Neural crest cell (in vitro differentiated cells): ENCODE data around the gene SSTR4. TPM values are rescaled to one million over a fixed set of nuclear protein-coding genes. Genes with fewer than 3 reads are reported as not detected.

Experiments used
- DNase-seq: peaks from one replicate; pipeline ENCODE4 v3.0.0; 2021; ENCODE audit warnings: low read depth, mixed read lengths, low spot score
- H3K27ac Mint-ChIP-seq: one replicate; pipeline ENCODE4 v1.8.0; 2021; ENCODE audit warnings: mild to moderate bottlenecking, mixed read lengths; ENCODE audit not compliant: unreplicated experiment
- H3K27me3 Mint-ChIP-seq: 2 replicates; pipeline ENCODE4 v1.8.0; 2021; ENCODE audit warnings: low read depth, mild to moderate bottlenecking, mixed read lengths
- H3K36me3 Mint-ChIP-seq: 2 replicates; pipeline ENCODE4 v1.8.0; 2021; ENCODE audit warnings: low read depth, mild to moderate bottlenecking, mixed read lengths
- H3K4me1 Mint-ChIP-seq: 2 replicates; pipeline ENCODE4 v1.8.0; 2021; ENCODE audit warnings: mixed read lengths
- H3K4me3 Mint-ChIP-seq: one replicate; pipeline ENCODE4 v1.8.0; 2021; ENCODE audit warnings: mild to moderate bottlenecking, mixed read lengths
- H3K9me3 Mint-ChIP-seq: 2 replicates; pipeline ENCODE4 v1.8.0; 2021; ENCODE audit warnings: mixed read lengths
- CTCF ChIP-seq: fragments of 200-600 bp; sonication (generic); conservative IDR thresholded peaks from 2 replicates; pipeline ENCODE4 v1.5.0; 2021; ENCODE audit warnings: antibody characterized with exemption, mild to moderate bottlenecking
- total RNA-seq: library from RNA; stranded (reverse); gene quantifications from 2 replicates; pipeline ENCODE4 v1.2.1, GENCODE V29; 2021

Gene SSTR4
- total RNA-seq, 1 donor from 2014 or later = not detected

DNA sequence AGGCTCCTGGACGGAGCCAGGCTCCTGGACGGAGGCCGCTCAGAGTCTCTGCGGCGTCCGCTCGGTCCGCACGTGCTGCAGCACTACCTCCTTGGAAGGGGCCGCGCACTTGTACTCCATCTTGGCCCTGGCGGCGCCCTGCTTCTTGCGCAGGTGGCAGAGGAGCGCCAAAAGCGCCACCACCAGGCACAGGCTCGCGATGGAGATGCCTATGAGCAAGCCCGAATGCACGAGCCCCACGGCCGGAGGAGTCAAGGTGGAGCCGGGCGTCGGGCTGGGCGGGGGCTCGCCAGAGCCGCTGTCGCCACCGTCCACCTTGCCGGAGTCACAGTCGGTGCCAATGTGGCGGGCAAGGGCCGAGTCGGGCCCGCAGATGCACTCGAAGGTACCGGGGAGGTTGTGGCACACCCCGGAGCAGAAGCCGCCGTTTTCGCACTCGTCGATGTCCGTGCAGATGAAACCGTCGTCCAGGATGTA, 12.7 kb downstream of the SSTR4 start:
- Mint-ChIP-seq H3K4me1 (peaks cover 14% of the 10 kb centered on the region), H3K27ac (no peak overlapping the region), H3K27me3 (peaks cover 99% of the 10 kb centered on the region), H3K9me3 (no peaks in the 10 kb centered on the region), H3K36me3 (no peaks in the 10 kb centered on the region), H3K4me3 (peak overlapping the region; percentile 56)
- no peak for DNase-seq
- TF ChIP-seq CTCF = no peak

- Mint-ChIP-seq H3K27me3 (peaks cover 99% of the 10 kb centered on the region), H3K27ac (no peak overlapping the region), H3K9me3 (no peaks in the 10 kb centered on the region), H3K4me3 (peak overlapping the region; percentile 62), H3K4me1 (peaks cover 14% of the 10 kb centered on the region), H3K36me3 (no peaks in the 10 kb centered on the region)
- peak; percentile 14 for DNase-seq
- TF ChIP-seq CTCF = peak; percentile 59
Observed at GRCh38 chr20:23048283-23049200, 13.4 kb downstream of the SSTR4 start.

- peak within 1 kb of the TSS; percentile 91 for H3K4me3 Mint-ChIP-seq
- no peaks in the 10 kb centered on the region for H3K36me3 Mint-ChIP-seq
- no peaks in the 10 kb centered on the region for H3K9me3 Mint-ChIP-seq
- TF ChIP-seq CTCF = no peak
- H3K27me3 Mint-ChIP-seq = peaks cover 99% of the 10 kb centered on the region
- H3K4me1 Mint-ChIP-seq = peaks cover 14% of the 10 kb centered on the region
- DNase-seq = no peak
- no peak within 1 kb of the TSS for H3K27ac Mint-ChIP-seq
Observed at GRCh38 chr20:23049201-23050075, 14.3 kb downstream of the SSTR4 start, which contains the start of gene THBD. Gene THBD, minus strand, starts transcription at chr20:23049672. Its CDS starts 168 bp downstream, at chr20:23049504.

DNA sequence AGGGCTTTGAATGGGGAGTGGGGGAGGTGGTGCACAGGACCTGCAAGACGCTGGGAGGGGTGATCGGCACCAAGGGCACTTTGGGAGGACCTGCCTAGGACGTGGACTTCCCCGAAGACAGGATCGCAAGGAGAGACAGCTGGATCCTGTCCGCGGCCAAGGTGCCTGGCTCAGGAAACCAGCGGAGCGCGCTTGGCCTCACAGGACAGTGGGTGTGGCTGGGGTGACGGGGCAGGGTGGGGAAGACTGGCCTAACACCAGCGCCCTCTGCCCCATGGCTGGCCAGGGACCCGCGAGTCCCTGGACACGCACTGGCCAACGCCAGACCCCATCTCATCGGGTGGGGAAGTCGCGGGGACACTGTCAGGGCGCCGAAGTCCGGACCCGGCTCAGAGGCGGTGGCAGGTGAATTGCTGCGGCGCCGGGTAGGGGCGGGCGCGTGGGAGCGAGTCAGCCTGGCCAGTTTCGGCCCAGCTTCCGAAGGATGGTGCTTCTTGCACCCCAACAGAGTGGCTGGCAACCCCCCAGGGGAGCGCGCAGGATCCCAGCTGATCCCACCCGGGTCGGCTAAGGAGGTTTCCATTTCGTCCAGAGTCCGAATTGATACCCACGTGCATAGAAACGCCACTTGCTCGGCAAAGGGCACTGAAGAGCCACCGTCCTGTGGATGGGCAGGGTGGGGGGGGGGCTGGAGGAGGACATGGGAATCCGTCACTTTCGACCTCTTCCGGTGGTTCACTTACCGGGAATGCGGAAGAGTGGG, 15.1 kb downstream of the SSTR4 start:
- Mint-ChIP-seq H3K36me3 (no peaks in the 10 kb centered on the region), H3K4me3 (peak overlapping the region; percentile 91), H3K27me3 (peaks cover 96% of the 10 kb centered on the region), H3K9me3 (no peaks in the 10 kb centered on the region), H3K27ac (no peak overlapping the region), H3K4me1 (peaks cover 14% of the 10 kb centered on the region)
- DNase-seq = peak; percentile 8
- TF ChIP-seq CTCF = no peak
